Heart left ventricle (tissue), 13 donors: Measurements from ENCODE around the gene LTN1.

Experiments used
- POLR2A ChIP-seq, 2 donors: fragments of 450-650 bp; IDR thresholded peaks; one replicate each; pipeline ENCODE4 v1.6.1; 2017; ENCODE audit warnings: antibody characterized with exemption in 2 of 2, mild to moderate bottlenecking in 2 of 2, moderate library complexity in 2 of 2
- TF ChIP-seq, protein P1 (sequence below), 12 donors: fragments of 200-600 bp; sonication (generic) in 4 of 12; IDR thresholded peaks; one replicate each; pipeline versions ENCODE4 v1.5.0 to v1.8.0; 2018 to 2022; ENCODE audit warnings: antibody characterized with exemption in 12 of 12, mild to moderate bottlenecking in 5 of 12
- donor health status: ischemic (EF 13 %, LVEDD 7.1; RV severe dilation, severe dysfunction).
- donor health status: DM: no; HTN: yes; CAD: no.
- donor health status: DM: no; HTN: no; CAD: no.
- donor health status: ischemic (EF 25% LVEDD 6.9; RV normal size, moderate dysfunction).
- donor health status: ischemic (EF 25% LVEDD 5.7; RV mildly dilated, moderate dysfunction).
- donor health status: ischemic (EF 35%, LVEDD 5.7; RV mildly dilated, moderate dysfunction).
- donor health status: nonischemic (EF 11% LVEDD 7.7; RV severe dilation, severe dysfunction).
- donor health status: DM: yes; HTN: yes; CAD: no.
- donor health status: PGD.
- donor health status: ischemic (EF 29% LVEDD 5.4; RV normal size, mild dysfunction).
- donor health status: nonischemic (EF 23%, LVEDD 6.1; RV moderate dilation, normal function).

- TF ChIP-seq, protein P1, sequence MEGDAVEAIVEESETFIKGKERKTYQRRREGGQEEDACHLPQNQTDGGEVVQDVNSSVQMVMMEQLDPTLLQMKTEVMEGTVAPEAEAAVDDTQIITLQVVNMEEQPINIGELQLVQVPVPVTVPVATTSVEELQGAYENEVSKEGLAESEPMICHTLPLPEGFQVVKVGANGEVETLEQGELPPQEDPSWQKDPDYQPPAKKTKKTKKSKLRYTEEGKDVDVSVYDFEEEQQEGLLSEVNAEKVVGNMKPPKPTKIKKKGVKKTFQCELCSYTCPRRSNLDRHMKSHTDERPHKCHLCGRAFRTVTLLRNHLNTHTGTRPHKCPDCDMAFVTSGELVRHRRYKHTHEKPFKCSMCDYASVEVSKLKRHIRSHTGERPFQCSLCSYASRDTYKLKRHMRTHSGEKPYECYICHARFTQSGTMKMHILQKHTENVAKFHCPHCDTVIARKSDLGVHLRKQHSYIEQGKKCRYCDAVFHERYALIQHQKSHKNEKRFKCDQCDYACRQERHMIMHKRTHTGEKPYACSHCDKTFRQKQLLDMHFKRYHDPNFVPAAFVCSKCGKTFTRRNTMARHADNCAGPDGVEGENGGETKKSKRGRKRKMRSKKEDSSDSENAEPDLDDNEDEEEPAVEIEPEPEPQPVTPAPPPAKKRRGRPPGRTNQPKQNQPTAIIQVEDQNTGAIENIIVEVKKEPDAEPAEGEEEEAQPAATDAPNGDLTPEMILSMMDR (IDR thresholded peaks at IDR 0.05) = no peak
- TF ChIP-seq POLR2A (IDR thresholded peaks at IDR 0.05) = no peak
Observed at GRCh38 chr21:28884481-28884880, 108.2 kb downstream of the LTN1 start.
